Measurements from ENCODE around the gene ZFYVE19.
A peak's percentile ranks its signal among the peaks of the same experiment; 100 is the strongest.

DNA sequence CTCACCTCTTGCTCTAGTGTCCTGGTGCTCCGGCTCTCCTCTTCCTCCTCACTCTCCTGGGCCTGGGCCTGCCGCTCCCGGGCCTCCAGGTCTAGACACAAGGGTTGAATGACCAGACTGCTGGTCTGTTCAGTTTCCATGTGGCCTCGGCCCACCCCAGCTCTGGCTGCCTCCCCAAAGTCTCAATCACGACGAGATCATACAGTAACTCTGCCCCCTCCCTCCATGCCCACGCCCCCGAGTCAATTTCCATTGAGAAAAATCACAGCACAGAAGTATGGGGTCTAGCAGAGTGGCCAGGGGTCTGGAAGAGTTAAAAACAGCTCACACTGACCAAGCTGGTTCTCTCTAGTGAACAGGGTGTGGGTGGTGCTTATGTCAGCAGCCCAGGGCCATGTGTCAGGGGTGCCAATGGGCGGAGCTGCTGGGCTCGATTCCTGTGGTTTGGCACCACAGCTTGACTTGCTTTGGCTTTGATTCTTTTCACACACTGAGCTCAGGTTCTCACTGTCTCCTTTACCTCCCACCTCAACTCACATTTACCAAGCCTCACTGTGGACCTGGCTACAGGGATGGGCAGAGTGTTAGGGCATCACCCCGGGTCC lies 30.2 kb upstream of the ZFYVE19 start:
- TF ChIP-seq, protein P1, sequence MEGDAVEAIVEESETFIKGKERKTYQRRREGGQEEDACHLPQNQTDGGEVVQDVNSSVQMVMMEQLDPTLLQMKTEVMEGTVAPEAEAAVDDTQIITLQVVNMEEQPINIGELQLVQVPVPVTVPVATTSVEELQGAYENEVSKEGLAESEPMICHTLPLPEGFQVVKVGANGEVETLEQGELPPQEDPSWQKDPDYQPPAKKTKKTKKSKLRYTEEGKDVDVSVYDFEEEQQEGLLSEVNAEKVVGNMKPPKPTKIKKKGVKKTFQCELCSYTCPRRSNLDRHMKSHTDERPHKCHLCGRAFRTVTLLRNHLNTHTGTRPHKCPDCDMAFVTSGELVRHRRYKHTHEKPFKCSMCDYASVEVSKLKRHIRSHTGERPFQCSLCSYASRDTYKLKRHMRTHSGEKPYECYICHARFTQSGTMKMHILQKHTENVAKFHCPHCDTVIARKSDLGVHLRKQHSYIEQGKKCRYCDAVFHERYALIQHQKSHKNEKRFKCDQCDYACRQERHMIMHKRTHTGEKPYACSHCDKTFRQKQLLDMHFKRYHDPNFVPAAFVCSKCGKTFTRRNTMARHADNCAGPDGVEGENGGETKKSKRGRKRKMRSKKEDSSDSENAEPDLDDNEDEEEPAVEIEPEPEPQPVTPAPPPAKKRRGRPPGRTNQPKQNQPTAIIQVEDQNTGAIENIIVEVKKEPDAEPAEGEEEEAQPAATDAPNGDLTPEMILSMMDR (IDR thresholded peaks at IDR 0.05) = no peak
- peak; percentile 19 to 72 for TF ChIP-seq POLR2AphosphoS5 (IDR thresholded peaks at IDR 0.05; ENCODE audit: insufficient read depth in 1 of 2, low read depth in 1 of 2)
- TF ChIP-seq POLR2A (IDR thresholded peaks at IDR 0.05) = no peak
